Measurements from ENCODE around the gene SLC46A1. TPM values are rescaled to one million over a fixed set of nuclear protein-coding genes. Genes with fewer than 3 reads are reported as not detected.
A peak's percentile ranks its signal among the peaks of the same experiment; 100 is the strongest.

SLC46A1 gene
- total RNA-seq, 1 donor from 2014 or later = 6.3 TPM

GRCh38 chr17:28390563-28390962, 15.4 kb downstream of the SLC46A1 start:
- H3K27ac Mint-ChIP-seq (ENCODE audit: unreplicated experiment) = no peak overlapping the region
- H3K4me3 Mint-ChIP-seq (ENCODE audit: unreplicated experiment) = peak overlapping the region; percentile 38
- no peaks in the 10 kb centered on the region for H3K9me3 Mint-ChIP-seq (ENCODE audit: unreplicated experiment)

GRCh38 chr17:28390141-28390540, 15.9 kb downstream of the SLC46A1 start:
- TF ChIP-seq CTCF (IDR thresholded peaks at IDR 0.05; ENCODE audit: partially characterized antibody, unreplicated experiment) = no peak
- Mint-ChIP-seq H3K4me3 (ENCODE audit: unreplicated experiment) (no peak overlapping the region), H3K9me3 (ENCODE audit: unreplicated experiment) (no peaks in the 10 kb centered on the region), H3K4me1 (ENCODE audit: low read depth, unreplicated experiment) (no peaks in the 10 kb centered on the region), H3K36me3 (ENCODE audit: unreplicated experiment) (peaks cover 27% of the 10 kb centered on the region), H3K27me3 (ENCODE audit: unreplicated experiment) (peaks cover 3% of the 10 kb centered on the region), H3K27ac (ENCODE audit: unreplicated experiment) (no peak overlapping the region)
- DNase-seq = no peak

More at GRCh38 chr17:28390563-28390962, 15.4 kb downstream of the SLC46A1 start:
- no peaks in the 10 kb centered on the region for H3K4me1 Mint-ChIP-seq (ENCODE audit: low read depth, unreplicated experiment)
- TF ChIP-seq CTCF (IDR thresholded peaks at IDR 0.05; ENCODE audit: partially characterized antibody, unreplicated experiment) = no peak
- DNase-seq = no peak
- H3K27me3 Mint-ChIP-seq (ENCODE audit: unreplicated experiment) = no peaks in the 10 kb centered on the region
- H3K36me3 Mint-ChIP-seq (ENCODE audit: unreplicated experiment) = peaks cover 27% of the 10 kb centered on the region

GRCh38 chr17:28388106-28388505, 17.9 kb downstream of the SLC46A1 start:
- Mint-ChIP-seq H3K27me3 (ENCODE audit: unreplicated experiment) (peaks cover 14% of the 10 kb centered on the region), H3K4me1 (ENCODE audit: low read depth, unreplicated experiment) (peaks cover 5% of the 10 kb centered on the region), H3K4me3 (ENCODE audit: unreplicated experiment) (no peak overlapping the region), H3K27ac (ENCODE audit: unreplicated experiment) (no peak overlapping the region), H3K36me3 (ENCODE audit: unreplicated experiment) (peaks cover 28% of the 10 kb centered on the region), H3K9me3 (ENCODE audit: unreplicated experiment) (peaks cover 3% of the 10 kb centered on the region)
- TF ChIP-seq CTCF (IDR thresholded peaks at IDR 0.05; ENCODE audit: partially characterized antibody, unreplicated experiment) = no peak
- DNase-seq = no peak

- H3K27me3 Mint-ChIP-seq (ENCODE audit: unreplicated experiment) = peaks cover 19% of the 10 kb centered on the region
- TF ChIP-seq CTCF (IDR thresholded peaks at IDR 0.05; ENCODE audit: partially characterized antibody, unreplicated experiment) = no peak
These were observed 19.6 kb downstream of the SLC46A1 start for GRCh38 chr17:28386391-28386790.

GRCh38 chr17:28385406-28385805, 20.6 kb downstream of the SLC46A1 start:
- peaks cover 21% of the 10 kb centered on the region for H3K27me3 Mint-ChIP-seq (ENCODE audit: unreplicated experiment)
- H3K4me3 Mint-ChIP-seq (ENCODE audit: unreplicated experiment) = no peak overlapping the region
- TF ChIP-seq CTCF (IDR thresholded peaks at IDR 0.05; ENCODE audit: partially characterized antibody, unreplicated experiment) = no peak
- peaks cover 13% of the 10 kb centered on the region for H3K4me1 Mint-ChIP-seq (ENCODE audit: low read depth, unreplicated experiment)
- H3K9me3 Mint-ChIP-seq (ENCODE audit: unreplicated experiment) = peaks cover 9% of the 10 kb centered on the region
- no peak for DNase-seq
- no peak overlapping the region for H3K27ac Mint-ChIP-seq (ENCODE audit: unreplicated experiment)
- H3K36me3 Mint-ChIP-seq (ENCODE audit: unreplicated experiment) = peaks cover 30% of the 10 kb centered on the region

More at GRCh38 chr17:28386391-28386790, 19.6 kb downstream of the SLC46A1 start:
- peaks cover 9% of the 10 kb centered on the region for H3K9me3 Mint-ChIP-seq (ENCODE audit: unreplicated experiment)
- DNase-seq = no peak
- H3K27ac Mint-ChIP-seq (ENCODE audit: unreplicated experiment) = no peak overlapping the region
- peaks cover 32% of the 10 kb centered on the region for H3K36me3 Mint-ChIP-seq (ENCODE audit: unreplicated experiment)
- peaks cover 7% of the 10 kb centered on the region for H3K4me1 Mint-ChIP-seq (ENCODE audit: low read depth, unreplicated experiment)
- H3K4me3 Mint-ChIP-seq (ENCODE audit: unreplicated experiment) = no peak overlapping the region

All from glutamatergic neuron (in vitro differentiated cells).